ENCODE results near the gene HOXB9. TPM values are rescaled to one million over a fixed set of nuclear protein-coding genes. Genes with fewer than 3 reads are reported as not detected.

HOXB9 gene
- total and polyA plus RNA-seq, 9 of the 15 experiments (the other 6 are each of a cell fraction or from before 2014, with no cell fraction given), result 3.1 to 196 (median 77.6) TPM

- TF ChIP-seq HSF4 (CRISPR knock-in tag; IDR thresholded peaks at IDR 0.05; ENCODE audit: borderline replicate concordance) (no peak), SREBF2 (CRISPR knock-in tag; IDR thresholded peaks at IDR 0.05) (no peak), POLR2AphosphoS5 (IDR thresholded peaks at IDR 0.05; ENCODE audit: control insufficient read depth, insufficient read depth, low read depth, low read length) (peak; percentile 45; the same call in 1 of the 2 replicates), RFX5 (IDR thresholded peaks at IDR 0.05; ENCODE audit: low read depth, low read length) (no peak), ZBTB1 (CRISPR knock-in tag; IDR thresholded peaks at IDR 0.05; ENCODE audit: borderline replicate concordance, low read depth) (no peak), GABPB2 (CRISPR knock-in tag; conservative IDR thresholded peaks at IDR 0.05) (no peak), REST (IDR thresholded peaks at IDR 0.05; ENCODE audit: borderline replicate concordance) (no peak), REST (CRISPR knock-in tag; IDR thresholded peaks at IDR 0.05; ENCODE audit: low read depth) (no peak), ZNF76 (CRISPR knock-in tag; IDR thresholded peaks at IDR 0.05; ENCODE audit: borderline replicate concordance) (no peak), THAP7 (CRISPR knock-in tag; IDR thresholded peaks at IDR 0.05) (no peak), RBM34 (IDR thresholded peaks at IDR 0.05; ENCODE audit: borderline replicate concordance, insufficient read depth, low read length) (no peak), ELF4 (CRISPR knock-in tag; IDR thresholded peaks at IDR 0.05) (no peak), ZNF23 (CRISPR knock-in tag; IDR thresholded peaks at IDR 0.05) (no peak), MCM7 (IDR thresholded peaks at IDR 0.05) (no peak), FOXM1 (IDR thresholded peaks at IDR 0.05; ENCODE audit: low read depth) (no peak), FOXM1 (CRISPR knock-in tag; IDR thresholded peaks at IDR 0.05; ENCODE audit: low read depth) (no peak), KHSRP (IDR thresholded peaks at IDR 0.05) (peak; percentile 12; the same call in 1 of the 2 replicates), CBX5 (IDR thresholded peaks at IDR 0.05; ENCODE audit: borderline replicate concordance, low read depth) (no peak), MBD2 (IDR thresholded peaks at IDR 0.05; ENCODE audit: borderline replicate concordance, low read depth) (peak; percentile 21; the same call in 1 of the 2 replicates)
Measured at GRCh38 chr17:48579760-48580554, 46.2 kb downstream of the HOXB9 start (continued).

Measured in K562 (cell line).